Left lung (tissue), 10 donors: Measurements from ENCODE around the gene IL3. TPM values are rescaled to one million over a fixed set of nuclear protein-coding genes. Genes with fewer than 3 reads are reported as not detected.

ENCODE experiments used
- ATAC-seq: fragments of 200-7000 bp; cut with Tn5 transposase; one replicate; pipeline ENCODE4 v1.9.1; 2020; ENCODE audit warnings: moderate library complexity
- DNase-seq, 4 donors: peaks; one replicate each; pipeline ENCODE4 v3.0.0-alpha.2; 2013 to 2020
- H3K27ac ChIP-seq, 2 donors: fragments of 200-600 bp; sonication (generic) in 1 of 2; one replicate each; pipeline versions ENCODE4 v1.5.0 to v1.8.0; 2020 to 2021
- H3K27me3 ChIP-seq, 2 donors: fragments of 200-600 bp; sonication (generic) in 1 of 2; one replicate each; pipeline versions ENCODE4 v1.5.0 to v1.8.0; 2020 to 2021
- H3K36me3 ChIP-seq, 2 donors: fragments of 200-600 bp; sonication (generic) in 1 of 2; one replicate each; pipeline versions ENCODE4 v1.5.0 to v1.8.0; 2020 to 2021
- H3K4me1 ChIP-seq, 2 donors: fragments of 200-600 bp; one replicate each; pipeline ENCODE4 v1.8.0; 2021
- H3K4me3 ChIP-seq, 2 donors: fragments of 200-600 bp; sonication (generic) in 1 of 2; one replicate each; pipeline versions ENCODE4 v1.5.0 to v1.8.0; 2020 to 2021; ENCODE audit warnings: mild to moderate bottlenecking in 1 of 2
- H3K9me3 ChIP-seq, 2 donors: fragments of 200-600 bp; sonication (generic) in 1 of 2; one replicate each; pipeline versions ENCODE4 v1.5.0 to v1.8.0; 2020 to 2021
- CTCF ChIP-seq, 2 donors: fragments of 200-600 bp; sonication (generic) in 1 of 2; IDR thresholded peaks; one replicate each; pipeline versions ENCODE4 v1.5.0 to v1.8.0; 2021; ENCODE audit warnings: antibody characterized with exemption in 2 of 2
- intact Hi-C, 2 donors: fragments of 100-400 bp; cut with DNase I; formaldehyde crosslinking; loops; one replicate each; pipeline versions ENCODE4 v1.11.2 to v1.14.2; 2022
- polyA plus RNA-seq, 6 donors: library from polyadenylated mRNA; unstranded; fragments of 120-200 nt; gene quantifications; one replicate each; pipeline ENCODE4 v1.2.1, GENCODE V29; 2013; ENCODE audit not compliant: insufficient read length in 6 of 6
- total RNA-seq, 2 donors: library from RNA; stranded (reverse); fragmentation: NEBNext Ultra II Directional; extraction: Animal tissue kit (Norgen Biotek cat#: 25700); gene quantifications; one replicate each; pipeline ENCODE4 v1.2.1, GENCODE V29; 2021
- donor health status: DM: no; HTN: yes; CAD: no.
- donor health status: DM: no; HTN: no; CAD: no.

Gene IL3
- total and polyA plus RNA-seq, 8 donors = not detected

- TF ChIP-seq CTCF (IDR thresholded peaks at IDR 0.05) = no peak
- no peaks in the 10 kb centered on the region for H3K27me3 ChIP-seq
- H3K9me3 ChIP-seq = no peaks in the 10 kb centered on the region
- DNase-seq (peak in 1 of 4 donors; percentile 81), ATAC-seq (peak; percentile 36)
- intact Hi-C loops = no loop called here
- H3K36me3 ChIP-seq = no peaks in the 10 kb centered on the region
- H3K4me1 ChIP-seq = peaks cover 3 to 10% of the 10 kb centered on the region in 2 donors
- H3K4me3 ChIP-seq = peak within 1 kb of the TSS in 1 of 2 donors; percentile 26
- peak within 1 kb of the TSS; percentile 71 to 78 for H3K27ac ChIP-seq
Observed at GRCh38 chr5:132073231-132074013, 13.0 kb downstream of the IL3 start, which contains the start of gene CSF2. CSF2 (plus strand) TSS chr5:132073789; CDS start chr5:132073824, 35 bp downstream.

- no peaks in the 10 kb centered on the region for H3K27me3 ChIP-seq
- peak in 2 of 4 donors; percentile 76 to 82 for DNase-seq
- ATAC-seq = peak; percentile 69
- no peak for TF ChIP-seq CTCF (IDR thresholded peaks at IDR 0.05)
- no peaks in the 10 kb centered on the region for H3K36me3 ChIP-seq
- peaks cover 3 to 10% of the 10 kb centered on the region in 2 donors for H3K4me1 ChIP-seq
- intact Hi-C loops = no loop called here
- H3K27ac ChIP-seq = peak overlapping the region; percentile 71 to 78
- no peaks in the 10 kb centered on the region for H3K9me3 ChIP-seq
- H3K4me3 ChIP-seq = peak overlapping the region in 1 of 2 donors; percentile 26
Observed at GRCh38 chr5:132074091-132074771, 13.8 kb downstream of the IL3 start.

GRCh38 chr5:132074772-132075718, 14.6 kb downstream of the IL3 start:
- H3K4me1 ChIP-seq = peaks cover 3 to 10% of the 10 kb centered on the region in 2 donors
- ATAC-seq (peak; percentile 72), DNase-seq (peak in 3 of 4 donors; percentile 79 to 90 (median 88))
- no peaks in the 10 kb centered on the region for H3K9me3 ChIP-seq
- peak overlapping the region; percentile 71 to 78 for H3K27ac ChIP-seq
- H3K4me3 ChIP-seq = peak overlapping the region in 1 of 2 donors; percentile 26
- no peak for TF ChIP-seq CTCF (IDR thresholded peaks at IDR 0.05)
- no peaks in the 10 kb centered on the region for H3K36me3 ChIP-seq
- intact Hi-C loops = no loop called here
- no peaks in the 10 kb centered on the region for H3K27me3 ChIP-seq

- H3K4me3 ChIP-seq = no peak overlapping the region
- intact Hi-C loops = no loop called here
- no peak for TF ChIP-seq CTCF (IDR thresholded peaks at IDR 0.05)
Observed at GRCh38 chr5:132075719-132076077, 15.2 kb downstream of the IL3 start.

More at GRCh38 chr5:132075719-132076077, 15.2 kb downstream of the IL3 start:
- peaks cover 3 to 10% of the 10 kb centered on the region in 2 donors for H3K4me1 ChIP-seq
- no peaks in the 10 kb centered on the region for H3K27me3 ChIP-seq
- ATAC-seq (peak; percentile 8), DNase-seq (peak in 2 of 4 donors; percentile 53 to 63)
- H3K36me3 ChIP-seq = no peaks in the 10 kb centered on the region
- no peaks in the 10 kb centered on the region for H3K9me3 ChIP-seq
- peak overlapping the region; percentile 15 to 48 for H3K27ac ChIP-seq
